Skin epidermis (tissue), 12 donors: ENCODE measurements around the gene ANXA4.
A peak's percentile ranks its signal among the peaks of the same experiment; 100 is the strongest.
"Not testable (repeated sequence)": the region's sequence is repeated elsewhere in the genome, so short reads cannot be mapped to it uniquely, and the experiment has no call there.

Experiments used
- H3K27ac ChIP-seq, 21 experiments: fragments of 200-600 bp; sonication (generic) in 11 of 21; one replicate each; pipeline ENCODE4 v1.5.0; 2020; ENCODE audit warnings: mild to moderate bottlenecking in 3 of 21, inconsistent platforms in 2 of 21, moderate library complexity in 2 of 21
- H3K4me3 ChIP-seq, 7 experiments: fragments of 200-600 bp; sonication (generic) in 2 of 7; one replicate each; pipeline ENCODE4 v1.5.0; 2020; ENCODE audit warnings: inconsistent platforms in 2 of 7, mild to moderate bottlenecking in 2 of 7, moderate library complexity in 1 of 7

The ANXA4 gene

DNA sequence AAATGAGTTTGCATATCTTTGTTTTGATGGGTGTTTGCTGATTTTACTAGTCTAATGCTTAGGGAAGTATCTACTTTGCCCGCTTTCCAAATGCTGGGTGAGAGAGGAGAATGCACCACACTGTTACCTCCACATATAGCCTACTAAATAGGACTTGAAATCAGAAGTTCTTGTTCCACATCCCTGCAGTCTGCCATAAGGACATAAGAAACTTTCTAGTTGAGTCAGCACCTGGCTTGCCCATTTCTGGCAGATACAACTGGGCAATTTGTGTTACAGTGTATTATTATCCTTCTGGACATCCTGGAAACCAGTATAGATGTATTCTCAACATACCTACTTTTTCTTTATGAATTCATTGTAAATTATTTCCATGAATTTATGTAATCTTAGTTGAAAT, 29.5 kb downstream of the ANXA4 start:
- peak overlapping the region in 11 of 21 experiments; percentile 19 to 85 (median 73) for H3K27ac ChIP-seq
- no peak overlapping the region for H3K4me3 ChIP-seq

DNA sequence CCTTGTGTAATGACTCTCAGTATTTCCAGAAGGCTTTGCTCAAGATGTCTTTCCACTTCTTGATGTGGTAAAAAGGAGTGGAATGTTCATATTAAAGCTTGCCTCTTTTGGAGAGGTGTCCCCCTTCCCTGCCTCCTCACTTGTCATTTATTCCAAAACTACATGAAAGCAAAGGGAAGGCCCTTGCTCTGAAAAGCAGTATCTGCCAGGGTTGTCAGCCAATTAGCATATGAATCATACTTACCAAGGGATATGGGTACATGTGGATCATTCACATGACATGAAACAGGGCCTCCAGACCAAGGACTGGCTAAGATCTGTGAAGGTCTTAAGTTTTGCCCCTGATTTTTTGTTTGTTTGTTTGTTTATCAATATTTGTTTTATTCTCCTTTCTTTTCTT, 31.3 kb downstream of the ANXA4 start:
- H3K27ac ChIP-seq: peak overlapping the region in 11 of 21 experiments; percentile 25 to 74 (median 51)
- H3K4me3 ChIP-seq: no peak overlapping the region

- H3K27ac ChIP-seq: peak overlapping the region in 9 of 21 experiments; percentile 1 to 73 (median 31)
- H3K4me3 ChIP-seq: not testable (repeated sequence)
These were observed 32.5 kb downstream of the ANXA4 start for GRCh38 chr2:69774258-69774983.

DNA sequence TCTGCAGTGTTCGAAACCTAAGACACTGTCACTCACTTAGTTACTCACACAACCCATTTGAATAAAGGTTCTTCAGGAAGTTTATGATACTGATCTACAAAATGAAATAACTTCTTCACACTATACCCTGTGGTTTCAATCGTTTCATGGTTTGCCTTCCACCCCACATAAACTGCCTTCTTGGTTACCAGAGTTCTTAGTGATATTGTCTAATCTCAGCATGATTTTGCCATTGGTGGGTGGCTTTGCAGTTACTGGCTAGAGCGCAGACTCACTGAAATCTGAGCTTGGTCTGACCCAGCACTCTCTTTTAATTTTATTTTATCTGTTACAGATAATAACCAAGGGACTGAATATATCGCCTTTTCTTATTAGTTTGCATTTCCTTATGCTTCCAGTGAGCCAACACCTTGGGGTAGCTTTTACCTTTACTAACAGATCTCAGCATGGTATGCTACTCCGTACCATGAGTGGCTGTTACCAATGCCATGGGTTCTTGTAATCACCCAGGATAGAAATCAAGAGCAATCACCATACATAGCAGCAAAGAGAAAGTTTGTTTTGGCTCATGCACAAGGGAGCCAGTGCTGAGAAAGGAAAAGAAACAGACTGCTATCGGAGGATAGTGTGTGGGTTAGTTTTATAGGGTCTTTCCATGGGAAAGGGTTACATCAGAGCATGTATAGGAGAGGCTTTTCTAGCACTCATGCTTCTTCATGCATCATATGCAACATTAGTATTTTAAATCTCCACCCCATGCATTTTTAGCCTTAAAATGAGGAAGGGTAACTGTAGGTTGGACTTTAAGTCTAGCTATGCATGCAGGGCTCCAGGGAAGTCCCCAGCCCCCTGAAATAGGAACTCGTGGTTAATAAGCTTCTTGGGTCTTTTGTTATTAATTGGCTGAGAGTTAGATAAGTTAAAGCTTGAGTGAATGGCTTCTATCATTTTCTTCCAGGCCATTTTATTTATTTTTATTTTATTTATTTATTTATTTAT, 33.3 kb downstream of the ANXA4 start:
- peak overlapping the region in 4 of 21 experiments; percentile 15 to 73 (median 21) for H3K27ac ChIP-seq
- no peak overlapping the region for H3K4me3 ChIP-seq

DNA sequence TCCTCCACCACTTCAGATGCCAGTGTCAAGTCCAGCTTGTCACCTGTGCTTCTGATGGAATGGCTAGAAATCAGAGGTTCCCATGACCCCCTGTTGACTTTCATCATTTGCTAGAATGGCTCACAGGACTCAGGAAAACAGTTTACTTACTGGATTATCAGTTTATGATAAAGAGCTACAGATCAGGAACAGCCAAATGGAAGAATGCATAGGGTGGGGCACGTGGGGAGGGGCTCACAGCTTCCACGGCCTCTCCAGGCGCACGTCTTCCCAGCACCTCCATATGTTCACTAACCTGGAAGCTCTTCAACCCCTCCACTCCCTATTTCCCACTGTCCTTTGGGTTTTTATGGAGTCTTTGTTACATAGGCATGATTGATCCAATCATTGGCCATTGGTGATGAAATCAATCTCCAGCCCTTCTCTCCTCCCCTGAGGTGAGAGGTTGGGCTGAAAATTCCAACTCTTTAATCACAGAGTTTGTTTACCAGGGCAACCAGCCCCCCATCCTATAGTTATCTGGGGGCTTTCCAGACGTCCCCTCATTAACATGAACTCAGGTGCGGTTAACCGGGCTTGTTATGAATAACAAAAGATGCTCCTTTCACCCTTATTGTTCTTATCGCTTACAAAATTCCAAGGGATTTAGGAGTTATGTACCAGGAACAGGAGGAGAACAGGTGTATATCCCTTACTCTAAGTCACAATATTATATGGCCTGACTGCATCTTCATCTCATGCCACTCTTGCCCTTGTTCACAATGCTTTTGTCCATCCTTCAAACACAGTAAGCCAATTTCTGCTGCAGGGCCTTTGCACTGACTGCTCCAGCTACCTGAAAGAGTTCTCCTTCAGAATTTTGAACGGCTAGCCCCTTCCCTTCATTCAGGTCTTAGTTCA, 35.2 kb downstream of the ANXA4 start:
- Histone ChIP-seq H3K4me3 (no peak overlapping the region), H3K27ac (no peak overlapping the region)

- Histone ChIP-seq H3K4me3 (no peak overlapping the region), H3K27ac (no peak overlapping the region)
These were observed 35.8 kb downstream of the ANXA4 start for GRCh38 chr2:69777786-69778105.

DNA sequence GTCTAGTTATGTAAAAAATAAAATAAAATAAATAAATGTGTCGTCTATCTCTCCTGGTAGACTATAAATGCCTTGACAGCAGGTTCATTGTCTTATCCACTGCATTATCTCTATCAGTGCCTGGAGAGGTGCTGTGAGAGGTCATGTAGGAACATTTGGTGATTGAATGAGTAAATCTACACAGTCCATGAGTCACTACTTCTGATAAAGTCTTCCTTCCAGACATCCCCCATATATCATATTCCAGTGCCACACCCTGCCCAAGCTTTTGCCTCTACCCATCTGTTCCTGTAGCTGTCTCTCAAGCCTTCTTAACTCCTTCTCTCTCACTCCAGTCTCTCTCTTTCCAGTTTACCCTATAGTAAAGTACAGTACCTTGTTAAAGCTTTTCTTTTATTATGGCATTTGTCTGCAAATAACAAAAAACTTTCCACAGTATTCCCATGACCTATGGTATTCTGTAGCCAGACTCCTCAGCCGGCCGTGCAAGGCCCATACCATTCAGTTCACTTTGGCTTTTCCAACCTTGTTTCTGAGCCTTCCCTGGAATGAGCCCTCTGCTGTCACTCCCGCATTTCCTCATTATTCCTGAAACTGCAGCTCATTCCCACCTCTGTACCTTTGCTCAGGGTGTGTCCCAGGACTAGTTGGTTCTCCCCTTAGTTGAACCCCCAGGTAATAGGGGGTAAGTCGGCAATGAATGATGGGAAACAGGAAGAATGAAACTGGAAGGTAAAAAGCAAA, 37.5 kb downstream of the ANXA4 start:
- Histone ChIP-seq H3K4me3 (no peak overlapping the region), H3K27ac (peak overlapping the region in 5 of 21 experiments; percentile 5 to 58 (median 27))

DNA sequence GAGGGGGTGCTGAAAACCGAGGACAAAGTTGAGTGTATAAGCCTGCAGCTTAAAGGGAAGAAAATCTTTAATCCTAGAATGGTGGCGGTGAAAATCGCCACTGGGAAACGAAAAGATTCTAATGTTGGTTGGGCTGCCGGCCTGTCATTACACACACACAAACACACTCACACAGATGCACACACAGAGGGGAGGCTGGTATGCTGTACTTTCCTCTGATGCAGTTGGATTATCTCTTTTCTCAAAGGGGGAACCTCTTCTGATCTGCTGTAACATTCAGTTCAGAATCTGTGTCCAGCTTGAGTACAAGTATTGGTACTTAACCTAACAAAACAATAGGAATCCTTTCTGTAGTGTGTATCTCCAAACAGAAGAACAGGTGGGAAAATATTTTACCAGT, 39.0 kb downstream of the ANXA4 start:
- Histone ChIP-seq H3K4me3 (no peak overlapping the region), H3K27ac (peak overlapping the region in 3 of 21 experiments; percentile 18 to 36 (median 23))

GRCh38 chr2:69781321-69782248, 39.7 kb downstream of the ANXA4 start:
- no peak overlapping the region for H3K4me3 ChIP-seq

GRCh38 chr2:69784228-69784627, 42.3 kb downstream of the ANXA4 start:
- Histone ChIP-seq H3K4me3 (no peak overlapping the region), H3K27ac (no peak overlapping the region)

More at GRCh38 chr2:69781321-69782248, 39.7 kb downstream of the ANXA4 start:
- H3K27ac ChIP-seq: peak overlapping the region in 4 of 21 experiments; percentile 18 to 45 (median 40)

- Histone ChIP-seq H3K27ac (no peak overlapping the region), H3K4me3 (no peak overlapping the region)
These were observed 43.4 kb downstream of the ANXA4 start for GRCh38 chr2:69785358-69785757.

DNA sequence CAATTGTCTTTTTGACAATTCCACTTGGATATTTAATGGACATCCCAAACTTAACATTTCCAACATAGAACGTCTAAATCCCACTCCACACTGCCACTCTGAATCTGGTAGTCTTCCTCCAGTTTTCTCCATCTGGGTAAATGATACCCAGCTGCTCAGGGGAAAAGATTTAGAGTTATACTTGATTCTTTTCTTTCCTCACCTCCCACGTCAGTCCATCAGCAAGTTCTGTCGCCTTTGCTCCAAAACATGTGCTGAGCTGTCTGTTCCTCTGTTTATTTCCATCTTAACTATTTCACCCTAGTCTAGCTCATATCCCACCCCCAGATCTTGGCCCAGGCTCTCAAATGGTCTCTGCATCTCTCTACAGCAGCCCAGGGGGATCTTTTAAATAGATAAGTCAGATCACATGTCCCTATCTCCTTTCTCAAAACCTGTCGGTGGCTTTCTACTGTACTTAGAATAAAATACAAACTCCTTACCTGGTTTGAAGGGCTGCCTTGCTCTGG, 44.2 kb downstream of the ANXA4 start:
- no peak overlapping the region for H3K4me3 ChIP-seq
- no peak overlapping the region for H3K27ac ChIP-seq

DNA sequence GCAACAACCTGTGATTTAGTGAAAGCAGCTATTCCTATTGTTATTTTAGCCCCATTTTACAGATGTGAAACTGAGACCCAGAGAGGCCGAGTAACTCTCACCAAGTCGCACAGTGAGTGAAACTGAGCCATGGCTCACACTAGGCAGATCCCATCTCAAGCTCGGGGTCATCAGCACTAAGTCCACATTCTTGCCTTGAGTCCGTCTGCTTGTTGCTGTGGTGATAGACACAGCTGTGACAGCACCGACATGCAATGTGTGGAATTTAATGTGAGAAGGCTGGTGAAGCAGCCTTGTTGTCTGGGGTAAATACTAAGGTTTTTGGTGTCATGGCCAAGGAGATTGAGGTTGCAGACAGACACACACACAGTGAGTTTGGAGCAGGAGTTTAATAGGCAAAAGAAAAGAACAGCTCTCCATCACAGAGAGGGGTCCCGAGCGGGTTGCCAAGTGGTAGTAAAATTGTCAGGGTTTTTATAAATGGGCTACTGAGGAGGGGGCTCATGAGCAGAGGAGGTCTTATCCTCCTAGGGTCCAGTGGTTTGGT, 47.3 kb downstream of the ANXA4 start:
- H3K27ac ChIP-seq: peak overlapping the region in 10 of 21 experiments; percentile 16 to 72 (median 52)

GRCh38 chr2:69789772-69790600, 48.1 kb downstream of the ANXA4 start:
- Histone ChIP-seq H3K4me3 (no peak overlapping the region), H3K27ac (peak overlapping the region in 13 of 21 experiments; percentile 0 to 72 (median 59))

More for the DNA sequence above, 47.3 kb downstream of the ANXA4 start:
- H3K4me3 ChIP-seq: no peak overlapping the region

GRCh38 chr2:69790601-69790959, 48.6 kb downstream of the ANXA4 start:
- Histone ChIP-seq H3K4me3 (no peak overlapping the region), H3K27ac (peak overlapping the region in 10 of 21 experiments; percentile 18 to 72 (median 62))

- Histone ChIP-seq H3K4me3 (no peak overlapping the region), H3K27ac (peak overlapping the region in 3 of 21 experiments; percentile 31 to 72 (median 59))
These were observed 49.1 kb downstream of the ANXA4 start for GRCh38 chr2:69791045-69791444.
